K562 (cell line): Measurements from ENCODE around the gene TMEM270. TPM values are rescaled to one million over a fixed set of nuclear protein-coding genes. Genes with fewer than 3 reads are reported as not detected.

Experiments used
- ARID1B ChIP-seq: fragments of 450-650 bp; IDR thresholded peaks from 2 replicates; pipeline ENCODE4 v1.6.1; 2016; ENCODE audit warnings: antibody characterized with exemption, mild to moderate bottlenecking, inconsistent platforms
- CHD7 ChIP-seq: fragments of 200-600 bp; sonication (generic); IDR thresholded peaks from one replicate; pipeline ENCODE4 v1.6.1; 2012; ENCODE audit warnings: mild to moderate bottlenecking, low read depth, low read length, inconsistent platforms
- FOSL1 ChIP-seq: fragments of 200-800 bp; sonication (Bioruptor generic); conservative IDR thresholded peaks from 2 replicates; pipeline ENCODE4 v1.6.1; 2016; ENCODE audit warnings: missing genetic modification characterization, missing compliant biosample characterization
- HMBOX1 ChIP-seq: sonication (generic); IDR thresholded peaks from 2 replicates; pipeline ENCODE4 v1.6.1; 2016
- KLF16 ChIP-seq: IDR thresholded peaks from 2 replicates; pipeline ENCODE4 v1.6.1; 2016; ENCODE audit warnings: antibody characterized with exemption
- NFIX ChIP-seq: fragments of 250-450 bp; sonication (Bioruptor Pico); IDR thresholded peaks from 2 replicates; pipeline ENCODE4 v1.4.0; 2020; ENCODE audit warnings: low read depth, mild to moderate bottlenecking, moderate library complexity
- NR2C2 ChIP-seq, 2 experiments: fragments of 200-800 bp in 1 of 2; sonication (Bioruptor generic) in 1 of 2; sonication (generic) in 1 of 2; formaldehyde crosslinking in 1 of 2; IDR thresholded peaks; 2 replicates each; pipeline versions ENCODE4 v1.6.1 to v1.8.0; 2016 to 2022; ENCODE audit warnings: mild to moderate bottlenecking in 1 of 2, missing compliant biosample characterization in 1 of 2, missing genetic modification characterization in 1 of 2, missing genetic modification reagents in 1 of 2
- PHF8 ChIP-seq: fragments of 200-600 bp; sonication (generic); IDR thresholded peaks from 2 replicates; pipeline ENCODE4 v1.6.1; 2012; ENCODE audit warnings: mixed run types, mild to moderate bottlenecking, inconsistent platforms, low read length, moderate library complexity, borderline replicate concordance
- ZNF592 ChIP-seq: fragments of 450-650 bp; IDR thresholded peaks from 2 replicates; pipeline ENCODE4 v1.6.1; 2017; ENCODE audit warnings: antibody characterized with exemption, mild to moderate bottlenecking
- polyA plus RNA-seq, 8 experiments: library from polyadenylated mRNA; depleted of rRNA in 4 of 8; stranded (reverse) in 5 of 8; unstranded in 3 of 8; fragments of >200 nt; fragmentation: Nextera tagmentation in 2 of 8; fragmentation: Illumina TruSeq in 1 of 8; extraction: Ambion mirVana in 2 of 8; extraction: Trizol in 1 of 8; gene quantifications; 2 replicates each; pipeline versions ENCODE4 v1.2.1 to v1.2.3, GENCODE V29; 2011 to 2014; ENCODE audit warnings: inconsistent platforms in 1 of 8, missing spikeins in 1 of 8
- total RNA-seq, 7 experiments: library from RNA; depleted of rRNA in 6 of 7; stranded (reverse); fragments of >200 nt in 6 of 7; fragmentation: Illumina TruSeq in 2 of 7; extraction: Trizol in 2 of 7; gene quantifications; 2 replicates each; pipeline versions ENCODE4 v1.2.1 to v1.2.3, GENCODE V29; 2011 to 2021; ENCODE audit warnings: low replicate concordance in 1 of 7

The TMEM270 gene
- total and polyA plus RNA-seq, 9 of the 15 experiments (the other 6 are each of a cell fraction or from before 2014, with no cell fraction given) = not detected

- no peak; the same call in 1 of the 2 replicates for TF ChIP-seq ZNF592
- no peak for TF ChIP-seq NFIX (CRISPR knock-in tag)
- no peak for TF ChIP-seq KLF16
- TF ChIP-seq NR2C2 (CRISPR knock-in tag; IDR thresholded peaks at IDR 0.05) = no peak
- TF ChIP-seq NR2C2 (tag; IDR thresholded peaks at IDR 0.05) = peak; percentile 44; the same call in 1 of the 2 replicates
- TF ChIP-seq CHD7 = no peak
- TF ChIP-seq HMBOX1 = peak; percentile 37; the same call in 1 of the 2 replicates
- TF ChIP-seq PHF8 = peak; percentile 54; the same call in 1 of the 2 replicates
- TF ChIP-seq FOSL1 (tag) = peak; percentile 99
- peak; percentile 88 for TF ChIP-seq ARID1B
These were observed 38.4 kb upstream of the TMEM270 start (continued) for GRCh38 chr7:73822319-73823173.
